HepG2 (cell line): ENCODE results near the gene B3GNT8. TPM values are rescaled to one million over a fixed set of nuclear protein-coding genes. Genes with fewer than 3 reads are reported as not detected.
A peak's percentile ranks its signal among the peaks of the same experiment; 100 is the strongest.

Source experiments
- IKZF1 ChIP-seq: fragments of 450-650 bp; IDR thresholded peaks from 2 replicates; pipeline ENCODE4 v1.7.1; 2016
- KLF12 ChIP-seq: sonication (generic); formaldehyde crosslinking; IDR thresholded peaks from 2 replicates; pipeline ENCODE4 v1.4.0; 2020; ENCODE audit warnings: missing genetic modification reagents, borderline replicate concordance
- PAWR ChIP-seq: sonication (generic); formaldehyde crosslinking; IDR thresholded peaks from 2 replicates; pipeline ENCODE4 v1.4.0; 2020; ENCODE audit warnings: missing genetic modification reagents, mild to moderate bottlenecking, borderline replicate concordance
- PHF8 ChIP-seq: sonication (generic); formaldehyde crosslinking; IDR thresholded peaks from 2 replicates; pipeline ENCODE4 v1.5.0; 2020; ENCODE audit warnings: missing genetic modification reagents
- RFX1 ChIP-seq: fragments of 450-650 bp; IDR thresholded peaks from 2 replicates; pipeline ENCODE4 v1.6.1; 2017
- SNAPC2 ChIP-seq: sonication (generic); formaldehyde crosslinking; IDR thresholded peaks from 2 replicates; pipeline ENCODE4 v1.8.1; 2022; ENCODE audit warnings: mild to moderate bottlenecking, missing genetic modification reagents
- SP1 ChIP-seq, 2 experiments: fragments of 450-650 bp in 1 of 2; sonication (generic) in 1 of 2; formaldehyde crosslinking in 1 of 2; IDR thresholded peaks; 2 replicates each; pipeline versions ENCODE4 v1.4.0 to v1.6.1; 2016 to 2020; ENCODE audit warnings: missing genetic modification reagents in 1 of 2
- ZBTB38 ChIP-seq: sonication (generic); formaldehyde crosslinking; IDR thresholded peaks from 2 replicates; pipeline ENCODE4 v1.5.1; 2020; ENCODE audit warnings: mild to moderate bottlenecking, missing genetic modification reagents
- ZC3H4 ChIP-seq: sonication (generic); formaldehyde crosslinking; IDR thresholded peaks from 2 replicates; pipeline ENCODE4 v1.4.0; 2020; ENCODE audit warnings: missing genetic modification reagents, borderline replicate concordance
- ZFP90 ChIP-seq: sonication (generic); formaldehyde crosslinking; IDR thresholded peaks from 2 replicates; pipeline ENCODE4 v1.8.0; 2022; ENCODE audit warnings: missing genetic modification reagents, mild to moderate bottlenecking, inconsistent platforms, borderline replicate concordance
- ZIK1 ChIP-seq: sonication (generic); formaldehyde crosslinking; IDR thresholded peaks from 2 replicates; pipeline ENCODE4 v1.5.0; 2020; ENCODE audit warnings: mild to moderate bottlenecking, low read depth, missing genetic modification reagents, borderline replicate concordance
- ZNF33B ChIP-seq: sonication (generic); formaldehyde crosslinking; IDR thresholded peaks from 2 replicates; pipeline ENCODE4 v1.5.1; 2020; ENCODE audit warnings: mild to moderate bottlenecking, missing genetic modification reagents
- ZNF430 ChIP-seq: sonication (generic); formaldehyde crosslinking; IDR thresholded peaks from 2 replicates; pipeline ENCODE4 v1.9.0; 2021; ENCODE audit warnings: mild to moderate bottlenecking, missing genetic modification reagents
- ZNF451 ChIP-seq: sonication (generic); formaldehyde crosslinking; IDR thresholded peaks from 2 replicates; pipeline ENCODE4 v1.5.0; 2020; ENCODE audit warnings: mild to moderate bottlenecking, missing genetic modification reagents
- polyA plus RNA-seq, 8 experiments: library from polyadenylated mRNA; depleted of rRNA in 3 of 8; stranded (reverse) in 7 of 8; unstranded in 1 of 8; fragments of >200 nt; fragmentation: Illumina TruSeq in 4 of 8; extraction: Trizol in 4 of 8; gene quantifications; 2 replicates each; pipeline versions ENCODE4 v1.2.1 to v1.2.3, GENCODE V29; 2011 to 2016; ENCODE audit warnings: low read depth in 4 of 8, missing spikeins in 1 of 8, mixed read lengths in 1 of 8; ENCODE audit not compliant: insufficient read depth in 1 of 8
- total RNA-seq, 5 experiments: library from RNA; depleted of rRNA; stranded (reverse); fragments of >200 nt; fragmentation: Illumina TruSeq; extraction: Trizol; gene quantifications; 2 replicates each; pipeline ENCODE4 v1.2.3, GENCODE V29; 2016; ENCODE audit warnings: low read depth in 1 of 5
- TF ChIP-seq, protein P1 (sequence below): sonication (generic); formaldehyde crosslinking; IDR thresholded peaks from 2 replicates; pipeline ENCODE4 v1.5.0; 2020; ENCODE audit warnings: missing genetic modification reagents
- TF ChIP-seq, protein P2 (sequence below): fragments of 450-650 bp; IDR thresholded peaks from 2 replicates; pipeline ENCODE4 v1.6.1; 2016
- TF ChIP-seq, protein P3 (sequence below): sonication (generic); formaldehyde crosslinking; IDR thresholded peaks from 2 replicates; pipeline ENCODE4 v1.8.1; 2022; ENCODE audit warnings: mild to moderate bottlenecking, missing genetic modification reagents
- TF ChIP-seq, protein P4 (sequence below): sonication (generic); formaldehyde crosslinking; IDR thresholded peaks from 2 replicates; pipeline ENCODE4 v1.9.0; 2021; ENCODE audit warnings: missing genetic modification reagents, borderline replicate concordance
- TF ChIP-seq, protein P5 (sequence below): IDR thresholded peaks from 2 replicates; pipeline ENCODE4 v1.6.1; 2012; ENCODE audit warnings: low read length, improper control_type of control experiment

B3GNT8 gene
- total and polyA plus RNA-seq, 2 of the 13 experiments (the other 11 are each of a cell fraction or from before 2014, with no cell fraction given): 0.26 to 1.9 TPM

DNA sequence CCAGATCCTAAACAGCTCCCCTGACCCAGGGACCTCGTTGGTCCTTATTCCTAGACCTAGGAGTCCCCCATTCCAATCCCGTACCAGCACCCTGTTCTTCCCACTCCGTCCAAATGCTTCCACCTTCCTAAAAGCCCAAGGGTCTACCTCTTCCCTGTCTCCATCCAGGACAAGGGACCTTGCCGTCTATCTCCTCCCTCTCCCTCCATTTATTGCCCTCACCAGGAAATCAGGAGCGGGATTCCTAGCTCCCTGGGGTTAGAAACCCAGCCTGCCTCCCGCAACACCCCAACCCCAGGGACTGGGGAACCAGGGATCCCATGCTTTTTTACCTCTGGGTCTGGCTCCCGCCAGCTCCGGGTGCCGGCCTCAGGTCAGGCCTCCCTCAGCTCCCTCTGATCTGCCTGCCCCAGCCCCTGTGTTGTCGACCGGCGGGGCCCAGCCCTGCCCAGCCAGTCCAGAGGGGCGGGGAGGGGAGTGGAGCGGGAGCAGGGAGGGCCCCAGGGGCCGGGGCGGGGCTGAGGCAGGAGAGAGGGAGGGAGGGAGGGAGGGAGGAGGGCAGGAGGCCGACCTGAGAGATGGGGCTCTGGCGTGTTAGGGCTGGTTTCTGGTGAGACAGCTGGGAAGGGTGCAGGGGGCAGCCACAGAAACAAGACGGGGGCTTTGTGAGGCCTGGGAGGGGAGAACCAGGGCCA lies at the start of gene B3GNT8 (continued):
- no peak for TF ChIP-seq ZNF33B (CRISPR knock-in tag)
- no peak for TF ChIP-seq SNAPC2 (CRISPR knock-in tag)
- no peak for TF ChIP-seq PAWR
- TF ChIP-seq, protein P1, sequence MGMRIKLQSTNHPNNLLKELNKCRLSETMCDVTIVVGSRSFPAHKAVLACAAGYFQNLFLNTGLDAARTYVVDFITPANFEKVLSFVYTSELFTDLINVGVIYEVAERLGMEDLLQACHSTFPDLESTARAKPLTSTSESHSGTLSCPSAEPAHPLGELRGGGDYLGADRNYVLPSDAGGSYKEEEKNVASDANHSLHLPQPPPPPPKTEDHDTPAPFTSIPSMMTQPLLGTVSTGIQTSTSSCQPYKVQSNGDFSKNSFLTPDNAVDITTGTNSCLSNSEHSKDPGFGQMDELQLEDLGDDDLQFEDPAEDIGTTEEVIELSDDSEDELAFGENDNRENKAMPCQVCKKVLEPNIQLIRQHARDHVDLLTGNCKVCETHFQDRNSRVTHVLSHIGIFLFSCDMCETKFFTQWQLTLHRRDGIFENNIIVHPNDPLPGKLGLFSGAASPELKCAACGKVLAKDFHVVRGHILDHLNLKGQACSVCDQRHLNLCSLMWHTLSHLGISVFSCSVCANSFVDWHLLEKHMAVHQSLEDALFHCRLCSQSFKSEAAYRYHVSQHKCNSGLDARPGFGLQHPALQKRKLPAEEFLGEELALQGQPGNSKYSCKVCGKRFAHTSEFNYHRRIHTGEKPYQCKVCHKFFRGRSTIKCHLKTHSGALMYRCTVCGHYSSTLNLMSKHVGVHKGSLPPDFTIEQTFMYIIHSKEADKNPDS (CRISPR knock-in tag): no peak
- no peak for TF ChIP-seq ZNF451 (CRISPR knock-in tag)
- no peak; the same call in 1 of the 2 replicates for TF ChIP-seq ZBTB38 (CRISPR knock-in tag)
- no peak for TF ChIP-seq ZFP90 (CRISPR knock-in tag)
- TF ChIP-seq, protein P2, sequence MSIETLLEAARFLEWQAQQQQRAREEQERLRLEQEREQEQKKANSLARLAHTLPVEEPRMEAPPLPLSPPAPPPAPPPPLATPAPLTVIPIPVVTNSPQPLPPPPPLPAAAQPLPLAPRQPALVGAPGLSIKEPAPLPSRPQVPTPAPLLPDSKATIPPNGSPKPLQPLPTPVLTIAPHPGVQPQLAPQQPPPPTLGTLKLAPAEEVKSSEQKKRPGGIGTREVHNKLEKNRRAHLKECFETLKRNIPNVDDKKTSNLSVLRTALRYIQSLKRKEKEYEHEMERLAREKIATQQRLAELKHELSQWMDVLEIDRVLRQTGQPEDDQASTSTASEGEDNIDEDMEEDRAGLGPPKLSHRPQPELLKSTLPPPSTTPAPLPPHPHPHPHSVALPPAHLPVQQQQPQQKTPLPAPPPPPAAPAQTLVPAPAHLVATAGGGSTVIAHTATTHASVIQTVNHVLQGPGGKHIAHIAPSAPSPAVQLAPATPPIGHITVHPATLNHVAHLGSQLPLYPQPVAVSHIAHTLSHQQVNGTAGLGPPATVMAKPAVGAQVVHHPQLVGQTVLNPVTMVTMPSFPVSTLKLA: no peak
- TF ChIP-seq ZC3H4 (CRISPR knock-in tag): no peak
- no peak for TF ChIP-seq ZIK1 (CRISPR knock-in tag)
- no peak for TF ChIP-seq IKZF1
- TF ChIP-seq, protein P3, sequence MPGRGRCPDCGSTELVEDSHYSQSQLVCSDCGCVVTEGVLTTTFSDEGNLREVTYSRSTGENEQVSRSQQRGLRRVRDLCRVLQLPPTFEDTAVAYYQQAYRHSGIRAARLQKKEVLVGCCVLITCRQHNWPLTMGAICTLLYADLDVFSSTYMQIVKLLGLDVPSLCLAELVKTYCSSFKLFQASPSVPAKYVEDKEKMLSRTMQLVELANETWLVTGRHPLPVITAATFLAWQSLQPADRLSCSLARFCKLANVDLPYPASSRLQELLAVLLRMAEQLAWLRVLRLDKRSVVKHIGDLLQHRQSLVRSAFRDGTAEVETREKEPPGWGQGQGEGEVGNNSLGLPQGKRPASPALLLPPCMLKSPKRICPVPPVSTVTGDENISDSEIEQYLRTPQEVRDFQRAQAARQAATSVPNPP (CRISPR knock-in tag): no peak
- TF ChIP-seq, protein P4, sequence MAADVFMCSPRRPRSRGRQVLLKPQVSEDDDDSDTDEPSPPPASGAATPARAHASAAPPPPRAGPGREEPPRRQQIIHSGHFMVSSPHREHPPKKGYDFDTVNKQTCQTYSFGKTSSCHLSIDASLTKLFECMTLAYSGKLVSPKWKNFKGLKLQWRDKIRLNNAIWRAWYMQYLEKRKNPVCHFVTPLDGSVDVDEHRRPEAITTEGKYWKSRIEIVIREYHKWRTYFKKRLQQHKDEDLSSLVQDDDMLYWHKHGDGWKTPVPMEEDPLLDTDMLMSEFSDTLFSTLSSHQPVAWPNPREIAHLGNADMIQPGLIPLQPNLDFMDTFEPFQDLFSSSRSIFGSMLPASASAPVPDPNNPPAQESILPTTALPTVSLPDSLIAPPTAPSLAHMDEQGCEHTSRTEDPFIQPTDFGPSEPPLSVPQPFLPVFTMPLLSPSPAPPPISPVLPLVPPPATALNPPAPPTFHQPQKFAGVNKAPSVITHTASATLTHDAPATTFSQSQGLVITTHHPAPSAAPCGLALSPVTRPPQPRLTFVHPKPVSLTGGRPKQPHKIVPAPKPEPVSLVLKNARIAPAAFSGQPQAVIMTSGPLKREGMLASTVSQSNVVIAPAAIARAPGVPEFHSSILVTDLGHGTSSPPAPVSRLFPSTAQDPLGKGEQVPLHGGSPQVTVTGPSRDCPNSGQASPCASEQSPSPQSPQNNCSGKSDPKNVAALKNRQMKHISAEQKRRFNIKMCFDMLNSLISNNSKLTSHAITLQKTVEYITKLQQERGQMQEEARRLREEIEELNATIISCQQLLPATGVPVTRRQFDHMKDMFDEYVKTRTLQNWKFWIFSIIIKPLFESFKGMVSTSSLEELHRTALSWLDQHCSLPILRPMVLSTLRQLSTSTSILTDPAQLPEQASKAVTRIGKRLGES: no peak
- peak; percentile 59 for TF ChIP-seq PHF8 (CRISPR knock-in tag)
- peak; percentile 84; the same call in 1 of the 2 replicates for TF ChIP-seq ZNF430 (CRISPR knock-in tag)
- TF ChIP-seq RFX1: no peak
- TF ChIP-seq KLF12 (CRISPR knock-in tag): no peak
- TF ChIP-seq, protein P5, sequence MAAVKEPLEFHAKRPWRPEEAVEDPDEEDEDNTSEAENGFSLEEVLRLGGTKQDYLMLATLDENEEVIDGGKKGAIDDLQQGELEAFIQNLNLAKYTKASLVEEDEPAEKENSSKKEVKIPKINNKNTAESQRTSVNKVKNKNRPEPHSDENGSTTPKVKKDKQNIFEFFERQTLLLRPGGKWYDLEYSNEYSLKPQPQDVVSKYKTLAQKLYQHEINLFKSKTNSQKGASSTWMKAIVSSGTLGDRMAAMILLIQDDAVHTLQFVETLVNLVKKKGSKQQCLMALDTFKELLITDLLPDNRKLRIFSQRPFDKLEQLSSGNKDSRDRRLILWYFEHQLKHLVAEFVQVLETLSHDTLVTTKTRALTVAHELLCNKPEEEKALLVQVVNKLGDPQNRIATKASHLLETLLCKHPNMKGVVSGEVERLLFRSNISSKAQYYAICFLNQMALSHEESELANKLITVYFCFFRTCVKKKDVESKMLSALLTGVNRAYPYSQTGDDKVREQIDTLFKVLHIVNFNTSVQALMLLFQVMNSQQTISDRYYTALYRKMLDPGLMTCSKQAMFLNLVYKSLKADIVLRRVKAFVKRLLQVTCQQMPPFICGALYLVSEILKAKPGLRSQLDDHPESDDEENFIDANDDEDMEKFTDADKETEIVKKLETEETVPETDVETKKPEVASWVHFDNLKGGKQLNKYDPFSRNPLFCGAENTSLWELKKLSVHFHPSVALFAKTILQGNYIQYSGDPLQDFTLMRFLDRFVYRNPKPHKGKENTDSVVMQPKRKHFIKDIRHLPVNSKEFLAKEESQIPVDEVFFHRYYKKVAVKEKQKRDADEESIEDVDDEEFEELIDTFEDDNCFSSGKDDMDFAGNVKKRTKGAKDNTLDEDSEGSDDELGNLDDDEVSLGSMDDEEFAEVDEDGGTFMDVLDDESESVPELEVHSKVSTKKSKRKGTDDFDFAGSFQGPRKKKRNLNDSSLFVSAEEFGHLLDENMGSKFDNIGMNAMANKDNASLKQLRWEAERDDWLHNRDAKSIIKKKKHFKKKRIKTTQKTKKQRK: no peak
- TF ChIP-seq SP1 (IDR thresholded peaks at IDR 0.05): no peak
- peak; percentile 22; the same call in 1 of the 2 replicates for TF ChIP-seq SP1 (CRISPR knock-in tag; IDR thresholded peaks at IDR 0.05)
